ENCODE measurements around the gene SNCB.

Gene SNCB

GRCh38 chr5:176590035-176590717, 40.2 kb downstream of the SNCB start:
- DNase-seq (ENCODE audit: low read depth): no peak
- no peak overlapping the region for H3K4me3 ChIP-seq (ENCODE audit: low read depth, low read length)
- in situ Hi-C loops (cut with HindIII; ENCODE audit: low sequenced_read_pairs): no loop called here
- no peak for TF ChIP-seq CTCF (IDR thresholded peaks at IDR 0.05; ENCODE audit: low read depth, low read length, missing control alignments)

GRCh38 chr5:176589039-176589769, 41.1 kb downstream of the SNCB start:
- in situ Hi-C loops (cut with HindIII; ENCODE audit: low sequenced_read_pairs): no loop called here
- no peak for TF ChIP-seq CTCF (IDR thresholded peaks at IDR 0.05; ENCODE audit: low read depth, low read length, missing control alignments)
- DNase-seq (ENCODE audit: low read depth): no peak
- no peak overlapping the region for H3K4me3 ChIP-seq (ENCODE audit: low read depth, low read length)

- no peak for TF ChIP-seq CTCF (IDR thresholded peaks at IDR 0.05; ENCODE audit: low read depth, low read length, missing control alignments)
- DNase-seq (ENCODE audit: low read depth): no peak
- in situ Hi-C loops (cut with HindIII; ENCODE audit: low sequenced_read_pairs): no loop called here
- H3K4me3 ChIP-seq (ENCODE audit: low read depth, low read length): no peak overlapping the region
Measured at GRCh38 chr5:176588297-176588696, 42.0 kb downstream of the SNCB start.

GRCh38 chr5:176587398-176587797, 42.9 kb downstream of the SNCB start:
- no peak for DNase-seq (ENCODE audit: low read depth)
- H3K4me3 ChIP-seq (ENCODE audit: low read depth, low read length): no peak overlapping the region
- in situ Hi-C loops (cut with HindIII; ENCODE audit: low sequenced_read_pairs): no loop called here
- TF ChIP-seq CTCF (IDR thresholded peaks at IDR 0.05; ENCODE audit: low read depth, low read length, missing control alignments): no peak

GRCh38 chr5:176583076-176583475, 47.3 kb downstream of the SNCB start:
- in situ Hi-C loops (cut with HindIII; ENCODE audit: low sequenced_read_pairs): no loop called here
- TF ChIP-seq CTCF (IDR thresholded peaks at IDR 0.05; ENCODE audit: low read depth, low read length, missing control alignments): no peak
- H3K4me3 ChIP-seq (ENCODE audit: low read depth, low read length): no peak overlapping the region
- no peak for DNase-seq (ENCODE audit: low read depth)

DNA sequence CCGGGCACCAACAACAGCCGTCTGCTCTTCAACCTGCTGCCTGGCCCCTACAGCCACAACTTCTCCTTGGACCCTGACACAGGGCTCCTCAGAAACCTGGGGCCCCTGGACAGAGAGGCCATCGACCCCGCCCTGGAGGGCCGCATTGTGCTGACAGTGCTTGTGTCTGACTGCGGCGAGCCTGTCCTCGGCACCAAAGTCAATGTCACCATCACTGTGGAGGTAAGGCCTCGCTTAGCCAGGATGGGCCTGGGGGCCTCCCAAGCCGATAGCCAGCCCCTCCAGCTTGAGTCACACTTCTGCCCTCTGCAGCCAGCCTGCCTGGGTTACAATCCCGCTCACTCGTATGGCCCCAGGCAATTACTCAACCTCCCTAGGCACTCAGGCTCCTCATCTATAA, 49.0 kb downstream of the SNCB start:
- no peak for DNase-seq (ENCODE audit: low read depth)
- no peak for TF ChIP-seq CTCF (IDR thresholded peaks at IDR 0.05; ENCODE audit: low read depth, low read length, missing control alignments)
- H3K4me3 ChIP-seq (ENCODE audit: low read depth, low read length): no peak overlapping the region
- in situ Hi-C loops (cut with HindIII; ENCODE audit: low sequenced_read_pairs): no loop called here
